ENCODE data around the gene CCDC185. TPM values are rescaled to one million over a fixed set of nuclear protein-coding genes. Genes with fewer than 3 reads are reported as not detected.

Gene CCDC185
- total and polyA plus RNA-seq, 2 donors (not counting 1 experiment from before 2014, with no cell fraction given), result not detected

DNA sequence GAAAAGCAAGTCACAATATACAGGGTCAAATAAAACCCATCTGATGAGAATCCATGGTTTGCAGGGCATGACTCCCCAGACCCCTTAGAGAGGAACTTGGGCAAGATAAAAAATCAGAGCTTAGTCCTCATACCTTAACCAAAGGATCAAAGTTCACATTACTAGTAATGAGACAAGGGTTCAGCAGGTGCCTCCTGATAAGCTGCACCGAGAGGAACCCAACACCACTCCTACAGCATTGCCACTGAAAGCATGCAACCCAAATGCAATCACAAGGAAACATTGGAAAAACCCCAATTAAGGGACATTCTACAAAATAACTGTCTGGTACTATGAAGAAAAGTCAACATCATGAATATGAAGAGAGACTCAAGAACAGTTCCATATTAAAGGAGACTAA is 29.7 kb downstream of the CCDC185 start:
- Histone ChIP-seq H2AFZ (ENCODE audit: insufficient read depth, low read depth, low read length, poor library complexity, severe bottlenecking) (no peak overlapping the region), H3K4me1 (ENCODE audit: control insufficient read depth in 2 of 2, insufficient read depth in 2 of 2, low read length in 2 of 2) (no peaks in the 10 kb centered on the region), H3K27ac (ENCODE audit: low read length in 2 of 2) (no peak overlapping the region), H3K4me3 (ENCODE audit: control extremely low read depth in 1 of 5, extremely low read depth in 1 of 5, insufficient read depth in 1 of 5, low read depth in 2 of 5, low read length in 4 of 5) (no peak overlapping the region), H3K36me3 (replicated peaks in 1 of 2; ENCODE audit: control extremely low read depth in 1 of 2, control insufficient read depth in 1 of 2, extremely low read depth in 1 of 2, insufficient read depth in 2 of 2, low read length in 1 of 2) (no peaks in the 10 kb centered on the region), H3K9ac (ENCODE audit: low read length) (no peak overlapping the region), H4K20me1 (ENCODE audit: control insufficient read depth, insufficient read depth, low read length, poor library complexity, severe bottlenecking) (no peaks in the 10 kb centered on the region), H3K9me3 (ENCODE audit: control extremely low read depth in 1 of 3, control insufficient read depth in 2 of 3, insufficient read depth in 1 of 3, low read length in 2 of 3) (no peaks in the 10 kb centered on the region), H3K79me2 (ENCODE audit: control insufficient read depth, insufficient read depth, low read length) (no peaks in the 10 kb centered on the region), H3K27me3 (replicated peaks in 1 of 4; ENCODE audit: control extremely low read depth in 1 of 4, control insufficient read depth in 3 of 4, insufficient read depth in 4 of 4, low read length in 3 of 4) (no peaks in the 10 kb centered on the region), H3K4me2 (replicated peaks; ENCODE audit: low read depth, low read length, poor library complexity, severe bottlenecking) (no peak overlapping the region)
- Mint-ChIP-seq H3K4me3 (no peak overlapping the region), H3K9me3 (ENCODE audit: insufficient read depth) (no peaks in the 10 kb centered on the region), H3K27ac (no peak overlapping the region), H3K4me1 (no peaks in the 10 kb centered on the region), H3K27me3 (peaks cover 14% of the 10 kb centered on the region)
- ChIA-PET CTCF (no interaction called here), POLR2A (no interaction called here)
- DNase-seq, result no peak
- TF ChIP-seq, protein P1, sequence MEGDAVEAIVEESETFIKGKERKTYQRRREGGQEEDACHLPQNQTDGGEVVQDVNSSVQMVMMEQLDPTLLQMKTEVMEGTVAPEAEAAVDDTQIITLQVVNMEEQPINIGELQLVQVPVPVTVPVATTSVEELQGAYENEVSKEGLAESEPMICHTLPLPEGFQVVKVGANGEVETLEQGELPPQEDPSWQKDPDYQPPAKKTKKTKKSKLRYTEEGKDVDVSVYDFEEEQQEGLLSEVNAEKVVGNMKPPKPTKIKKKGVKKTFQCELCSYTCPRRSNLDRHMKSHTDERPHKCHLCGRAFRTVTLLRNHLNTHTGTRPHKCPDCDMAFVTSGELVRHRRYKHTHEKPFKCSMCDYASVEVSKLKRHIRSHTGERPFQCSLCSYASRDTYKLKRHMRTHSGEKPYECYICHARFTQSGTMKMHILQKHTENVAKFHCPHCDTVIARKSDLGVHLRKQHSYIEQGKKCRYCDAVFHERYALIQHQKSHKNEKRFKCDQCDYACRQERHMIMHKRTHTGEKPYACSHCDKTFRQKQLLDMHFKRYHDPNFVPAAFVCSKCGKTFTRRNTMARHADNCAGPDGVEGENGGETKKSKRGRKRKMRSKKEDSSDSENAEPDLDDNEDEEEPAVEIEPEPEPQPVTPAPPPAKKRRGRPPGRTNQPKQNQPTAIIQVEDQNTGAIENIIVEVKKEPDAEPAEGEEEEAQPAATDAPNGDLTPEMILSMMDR (IDR thresholded peaks at IDR 0.05), result no peak
- intact Hi-C loops (cut with micrococcal nuclease), result no loop called here
- no CpG with 5 or more reads among the region's 1 CpG for WGBS (ENCODE audit: insufficient coverage)
- no peak for ATAC-seq (ENCODE audit: low read depth)

DNA sequence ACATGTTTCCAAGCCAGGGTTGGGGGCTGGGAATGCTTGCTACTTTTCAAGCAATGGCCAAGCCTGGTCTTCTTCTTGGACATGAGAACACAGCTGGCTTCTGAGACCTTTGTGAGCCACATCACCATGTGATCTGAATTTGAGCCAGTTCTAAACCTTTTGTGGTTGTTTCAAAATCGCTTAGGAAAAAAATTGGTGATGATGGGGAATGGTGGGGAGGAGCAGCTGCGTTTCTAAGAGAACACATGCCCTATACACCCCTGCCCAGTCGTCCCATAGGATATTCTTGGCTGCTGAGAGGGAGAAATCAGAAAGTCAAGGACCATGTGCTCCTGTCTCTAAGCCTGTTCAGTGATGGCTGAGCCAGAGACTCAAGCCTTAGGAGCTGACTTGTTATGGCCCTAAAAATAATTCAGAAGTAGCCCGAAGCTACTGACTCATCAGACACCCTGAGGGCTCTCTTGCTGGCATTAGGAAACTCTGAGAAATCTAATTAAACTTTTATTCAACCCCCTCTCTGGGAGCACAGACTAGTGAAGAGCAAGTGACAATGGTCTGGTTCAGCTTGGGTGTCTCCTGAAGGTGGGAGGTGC is 30.5 kb downstream of the CCDC185 start:
- Histone ChIP-seq H3K27ac (ENCODE audit: low read length in 2 of 2) (no peak overlapping the region), H4K20me1 (ENCODE audit: control insufficient read depth, insufficient read depth, low read length, poor library complexity, severe bottlenecking) (no peaks in the 10 kb centered on the region), H3K9me3 (ENCODE audit: control extremely low read depth in 1 of 3, control insufficient read depth in 2 of 3, insufficient read depth in 1 of 3, low read length in 2 of 3) (no peaks in the 10 kb centered on the region), H3K79me2 (ENCODE audit: control insufficient read depth, insufficient read depth, low read length) (no peaks in the 10 kb centered on the region), H3K4me1 (ENCODE audit: control insufficient read depth in 2 of 2, insufficient read depth in 2 of 2, low read length in 2 of 2) (no peaks in the 10 kb centered on the region), H3K27me3 (replicated peaks in 1 of 4; ENCODE audit: control extremely low read depth in 1 of 4, control insufficient read depth in 3 of 4, insufficient read depth in 4 of 4, low read length in 3 of 4) (no peaks in the 10 kb centered on the region), H3K9ac (ENCODE audit: low read length) (no peak overlapping the region), H2AFZ (ENCODE audit: insufficient read depth, low read depth, low read length, poor library complexity, severe bottlenecking) (no peak overlapping the region), H3K4me3 (ENCODE audit: control extremely low read depth in 1 of 5, extremely low read depth in 1 of 5, insufficient read depth in 1 of 5, low read depth in 2 of 5, low read length in 4 of 5) (no peak overlapping the region), H3K36me3 (replicated peaks in 1 of 2; ENCODE audit: control extremely low read depth in 1 of 2, control insufficient read depth in 1 of 2, extremely low read depth in 1 of 2, insufficient read depth in 2 of 2, low read length in 1 of 2) (no peaks in the 10 kb centered on the region), H3K4me2 (replicated peaks; ENCODE audit: low read depth, low read length, poor library complexity, severe bottlenecking) (no peak overlapping the region)
- ATAC-seq (ENCODE audit: low read depth) (no peak), DNase-seq (no peak)
- no peak for TF ChIP-seq EZH2 (IDR thresholded peaks at IDR 0.05; ENCODE audit: borderline replicate concordance, insufficient read depth, low read depth, low read length, poor library complexity, severe bottlenecking)
- TF ChIP-seq, protein P1 (IDR thresholded peaks at IDR 0.05), result no peak
- Mint-ChIP-seq H3K4me1 (no peaks in the 10 kb centered on the region), H3K27ac (no peak overlapping the region), H3K4me3 (no peak overlapping the region), H3K27me3 (peaks cover 17% of the 10 kb centered on the region), H3K9me3 (ENCODE audit: insufficient read depth) (no peaks in the 10 kb centered on the region)
- WGBS (ENCODE audit: insufficient coverage), result 80% methylated on average over 1 of the region's 4 CpGs
- CTCF ChIA-PET, result no interaction called here
- intact Hi-C loops (cut with micrococcal nuclease), result no loop called here
- POLR2A ChIA-PET, result no interaction called here

All from B cell (primary cell).